ENCODE results near the gene CCDC188.

Gene CCDC188

DNA sequence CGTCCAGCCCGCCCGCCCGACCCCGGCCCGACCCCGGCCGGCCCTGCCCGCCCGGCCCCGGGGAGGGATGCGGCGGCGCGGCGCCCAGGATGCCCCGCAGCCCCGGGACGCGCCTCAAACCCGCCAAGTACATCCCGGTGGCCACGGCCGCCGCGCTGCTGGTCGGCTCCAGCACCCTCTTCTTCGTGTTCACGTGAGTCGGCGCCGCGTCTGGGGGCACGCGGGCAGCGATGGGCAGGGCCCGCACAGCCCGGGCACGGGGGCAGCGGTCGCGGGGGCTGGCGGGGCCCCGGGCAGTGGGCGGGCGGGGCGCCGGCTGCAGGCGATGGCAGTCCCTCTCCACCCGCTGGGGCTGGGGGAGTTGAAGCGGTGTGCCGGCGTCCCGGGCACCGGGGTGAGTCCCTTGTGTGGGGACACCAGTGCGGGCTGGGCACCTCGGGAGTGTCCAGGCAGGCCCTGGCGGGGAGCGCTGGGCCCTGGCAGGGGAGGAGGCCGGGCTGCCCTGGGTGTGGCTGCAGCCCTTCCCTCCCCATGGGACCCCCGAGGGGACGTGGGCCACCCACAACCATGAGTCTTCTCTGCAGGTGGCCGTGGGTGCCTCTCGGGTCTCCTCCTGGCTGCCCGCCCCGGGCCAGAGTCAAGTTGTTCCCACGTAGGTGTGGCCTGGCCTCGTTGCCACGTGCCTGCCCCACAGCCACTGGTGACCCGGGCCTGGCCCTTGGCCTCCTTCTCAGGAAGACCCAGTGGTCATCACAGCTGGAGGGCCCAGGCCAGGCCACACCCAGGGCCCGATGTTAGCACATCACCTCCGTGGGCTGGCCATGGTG, 18.8 kb downstream of the CCDC188 start:
- DNase-seq (ENCODE audit: low spot score) = peak; percentile 53

DNA sequence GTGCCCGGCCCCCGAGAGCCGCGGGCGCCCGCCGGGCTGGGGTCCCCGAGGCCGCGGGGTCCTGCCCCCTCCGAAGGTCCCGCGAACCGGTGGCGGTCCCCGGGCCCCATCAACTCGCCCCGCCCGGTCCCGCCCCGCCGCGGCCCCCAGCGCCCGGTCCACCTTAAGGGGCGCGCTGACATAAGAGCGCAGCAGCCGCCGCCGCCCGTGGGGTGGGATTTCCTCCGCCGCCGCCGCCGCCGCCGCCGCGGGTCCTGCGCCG, 19.3 kb downstream of the CCDC188 start, which contains the start of gene ZDHHC8:
Gene ZDHHC8, plus strand, starts transcription at position 208 of the 262 bp plus-strand sequence. CDS start 144 bp downstream, outside the sequence.
- peak; percentile 70 for DNase-seq (ENCODE audit: low spot score)

DNA sequence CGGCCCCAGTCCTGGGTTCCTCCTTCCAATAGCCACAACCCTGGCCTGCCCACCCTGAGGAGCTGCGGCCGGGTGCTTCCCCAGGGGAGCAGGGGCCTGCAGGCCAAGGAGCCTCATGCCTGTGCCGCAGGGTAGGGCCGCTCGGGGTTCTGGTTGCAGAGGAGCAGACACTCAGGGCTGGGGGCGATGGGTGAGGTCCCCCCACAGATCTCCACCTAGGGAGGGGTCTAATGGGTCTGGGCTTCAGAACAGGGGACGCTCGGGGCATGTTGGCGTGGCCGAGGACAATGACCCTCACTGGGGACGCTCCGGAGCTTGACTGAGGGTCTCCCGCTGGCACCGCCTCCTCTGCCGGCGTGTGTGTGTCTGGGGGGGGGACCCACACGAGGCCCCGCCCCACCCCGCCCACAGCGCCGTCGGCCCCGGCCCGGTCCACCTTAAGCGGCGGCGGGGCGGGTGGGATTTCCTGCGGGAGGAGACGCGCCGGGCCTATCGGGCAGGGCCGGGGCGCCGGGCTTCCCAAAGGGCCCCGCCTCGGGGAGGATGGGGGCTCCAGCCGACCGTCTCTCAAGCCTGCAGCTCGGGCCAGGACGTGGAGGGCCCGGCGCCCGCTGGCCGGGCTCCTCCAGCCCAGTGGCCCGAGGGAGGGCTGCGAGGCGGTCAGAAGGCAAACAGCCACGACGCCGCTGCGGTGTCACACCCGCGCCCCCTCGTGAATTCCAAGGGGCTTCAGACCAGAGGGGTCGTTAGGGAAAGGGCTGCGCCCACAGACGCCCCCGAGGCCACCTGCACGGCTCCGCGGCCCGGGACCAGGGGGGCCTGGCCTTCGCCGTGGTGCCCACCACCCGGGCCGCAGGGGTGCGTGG, 19.9 kb downstream of the CCDC188 start:
- DNase-seq (ENCODE audit: low spot score) = peak; percentile 90

DNA sequence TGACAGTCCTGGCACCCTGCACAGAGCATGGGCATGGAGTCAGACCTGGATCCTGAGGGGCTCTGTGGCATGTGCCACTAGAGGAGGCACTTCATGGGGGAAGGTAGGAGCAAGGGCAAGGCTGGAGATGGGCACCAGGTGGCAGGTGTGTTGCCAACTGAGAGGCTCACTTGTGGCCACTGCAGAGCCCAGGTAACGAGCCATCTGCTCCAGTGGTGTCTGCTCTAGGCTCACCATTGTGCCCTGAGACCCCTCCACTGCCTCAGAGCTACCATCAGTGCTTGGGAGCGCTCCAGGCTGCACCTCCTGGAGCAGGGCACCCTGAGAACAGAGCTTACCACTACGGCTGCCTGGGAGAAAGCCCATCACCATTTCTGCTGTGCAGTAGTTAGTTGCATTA, 20.5 kb downstream of the CCDC188 start:
- no peak for DNase-seq (ENCODE audit: low spot score)

DNA sequence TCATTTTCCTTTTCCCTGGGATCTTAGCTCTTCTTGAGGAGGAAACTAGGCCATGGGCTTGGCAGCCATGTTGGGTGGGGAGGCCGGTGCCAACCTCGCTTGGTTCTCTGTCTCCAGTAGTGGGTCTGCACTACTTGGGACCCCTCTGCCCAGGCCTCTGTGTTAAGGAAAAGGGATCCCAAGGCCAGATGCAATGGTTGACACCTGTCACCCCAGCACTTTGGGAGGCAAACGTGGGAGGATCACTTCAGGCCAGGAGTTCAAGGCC, 21.2 kb downstream of the CCDC188 start:
- no peak for DNase-seq (ENCODE audit: low spot score)

DNA sequence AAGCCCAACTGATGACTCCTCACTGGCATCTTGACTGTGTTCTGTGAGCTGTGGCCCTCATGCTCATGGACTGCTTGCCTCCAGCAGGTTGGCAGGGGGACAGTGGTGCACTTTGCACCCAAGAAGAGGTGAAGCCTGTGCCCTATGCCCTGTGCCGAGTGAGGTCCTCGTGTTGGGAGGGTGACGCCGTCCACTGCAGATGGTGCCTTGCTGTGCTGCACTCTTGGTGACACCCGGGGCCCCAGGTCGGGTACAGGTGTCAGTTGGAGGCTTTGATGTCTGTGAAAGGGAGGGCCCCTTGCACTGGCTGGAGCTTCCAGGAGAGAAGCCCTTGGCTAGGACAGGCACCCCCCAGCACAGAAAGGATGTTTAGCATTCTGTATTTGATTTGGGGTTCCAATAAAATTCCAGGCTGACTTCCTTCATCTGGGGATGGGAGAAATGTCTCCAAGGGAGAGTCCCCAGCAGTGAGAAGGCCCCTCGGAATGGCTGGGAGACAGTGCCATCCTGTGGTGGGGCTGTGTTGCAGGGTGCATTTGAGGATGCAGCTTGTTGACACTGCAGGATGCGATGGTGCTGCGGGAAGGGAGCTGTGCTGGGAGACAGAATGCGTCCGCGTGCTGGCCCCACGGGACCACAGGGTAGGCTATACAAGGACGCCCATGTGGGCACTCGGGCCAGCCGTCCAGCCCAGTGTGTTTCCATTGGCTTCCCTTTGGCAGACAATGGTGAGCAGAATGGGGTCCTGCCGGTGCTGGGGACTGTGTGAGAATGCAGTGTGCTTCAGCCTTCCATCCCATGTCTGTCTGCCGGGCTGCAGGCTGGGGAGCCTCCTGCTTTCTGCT, 21.7 kb downstream of the CCDC188 start:
- peak; percentile 62 for DNase-seq (ENCODE audit: low spot score)

DNA sequence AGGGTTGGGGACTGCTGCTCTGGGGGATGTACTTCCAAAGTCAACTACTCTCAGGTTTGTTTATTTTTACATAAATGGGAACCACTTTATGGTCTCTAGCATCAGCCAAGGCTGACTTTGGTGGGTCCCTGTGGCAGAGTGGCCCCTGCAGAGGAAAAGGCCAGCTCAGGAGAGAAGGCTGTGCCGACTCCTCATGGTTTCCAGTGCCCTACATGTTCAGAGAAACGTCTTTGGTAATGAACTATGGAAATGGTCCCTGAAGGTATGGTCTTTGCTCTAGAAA, 22.3 kb downstream of the CCDC188 start:
- no peak for DNase-seq (ENCODE audit: low spot score)

DNA sequence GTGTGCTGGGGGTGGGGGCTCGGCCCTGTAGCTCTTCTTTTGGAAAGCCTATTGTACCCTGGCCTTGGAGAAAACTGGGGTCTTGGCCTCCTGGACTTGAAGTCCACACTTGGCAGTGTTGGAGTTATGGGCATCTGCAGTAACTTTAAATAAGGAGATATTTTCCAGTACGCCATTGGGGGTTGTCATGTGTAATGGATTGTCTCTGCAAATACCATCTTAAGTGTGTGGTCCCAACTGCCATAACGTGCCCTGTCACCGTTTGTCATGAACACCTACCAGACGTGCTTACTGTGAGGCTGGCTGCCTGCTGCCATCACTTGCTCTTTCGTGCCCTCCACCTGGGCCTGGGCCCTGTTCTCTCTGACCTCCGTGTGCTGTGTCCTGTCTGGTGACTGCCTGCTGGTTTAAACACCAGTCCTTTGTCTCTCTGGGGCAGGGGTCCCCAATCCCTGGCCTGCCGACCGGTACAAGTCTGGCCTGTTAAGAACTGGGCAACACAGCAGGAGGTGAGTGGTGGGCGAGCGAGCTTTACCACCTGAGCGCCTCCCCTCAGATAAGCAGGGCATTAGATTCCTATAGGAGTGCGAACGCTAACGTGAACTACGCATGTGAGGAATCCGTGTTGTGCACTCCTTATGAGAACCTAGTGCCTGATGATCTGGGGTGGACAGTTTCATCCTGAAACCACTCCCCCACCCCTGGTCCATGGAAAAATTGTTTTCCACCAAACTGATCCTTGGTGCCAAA, 22.8 kb downstream of the CCDC188 start:
- no peak for DNase-seq (ENCODE audit: low spot score)

DNA sequence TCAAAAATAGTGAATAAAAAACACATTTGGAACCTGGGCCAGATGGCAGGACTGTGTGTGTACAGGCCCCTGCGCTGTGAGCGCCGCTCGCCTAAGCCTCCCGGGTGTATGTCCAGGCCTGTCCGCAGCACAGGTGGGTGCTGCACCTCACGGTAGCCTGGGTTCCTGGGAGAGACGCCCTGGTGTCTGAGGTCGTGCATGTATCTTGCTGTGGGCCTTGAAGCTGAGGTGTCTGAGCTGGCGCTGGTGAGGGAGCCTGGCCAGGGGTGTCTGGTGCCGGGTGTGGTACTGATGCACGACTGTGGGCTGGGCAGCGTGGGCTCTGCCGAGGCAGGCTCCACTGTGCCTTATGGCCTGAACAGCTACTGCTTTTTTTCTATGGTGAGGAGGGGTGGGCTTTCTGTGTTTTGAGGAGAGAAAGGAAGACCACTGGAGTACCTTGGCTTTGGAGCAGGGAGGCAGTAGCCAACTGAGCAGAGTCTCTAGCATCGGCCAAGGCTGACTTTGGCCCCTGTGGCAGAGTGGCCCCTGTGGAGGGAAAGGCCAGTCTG, 23.5 kb downstream of the CCDC188 start:
- no peak for DNase-seq (ENCODE audit: low spot score)

DNA sequence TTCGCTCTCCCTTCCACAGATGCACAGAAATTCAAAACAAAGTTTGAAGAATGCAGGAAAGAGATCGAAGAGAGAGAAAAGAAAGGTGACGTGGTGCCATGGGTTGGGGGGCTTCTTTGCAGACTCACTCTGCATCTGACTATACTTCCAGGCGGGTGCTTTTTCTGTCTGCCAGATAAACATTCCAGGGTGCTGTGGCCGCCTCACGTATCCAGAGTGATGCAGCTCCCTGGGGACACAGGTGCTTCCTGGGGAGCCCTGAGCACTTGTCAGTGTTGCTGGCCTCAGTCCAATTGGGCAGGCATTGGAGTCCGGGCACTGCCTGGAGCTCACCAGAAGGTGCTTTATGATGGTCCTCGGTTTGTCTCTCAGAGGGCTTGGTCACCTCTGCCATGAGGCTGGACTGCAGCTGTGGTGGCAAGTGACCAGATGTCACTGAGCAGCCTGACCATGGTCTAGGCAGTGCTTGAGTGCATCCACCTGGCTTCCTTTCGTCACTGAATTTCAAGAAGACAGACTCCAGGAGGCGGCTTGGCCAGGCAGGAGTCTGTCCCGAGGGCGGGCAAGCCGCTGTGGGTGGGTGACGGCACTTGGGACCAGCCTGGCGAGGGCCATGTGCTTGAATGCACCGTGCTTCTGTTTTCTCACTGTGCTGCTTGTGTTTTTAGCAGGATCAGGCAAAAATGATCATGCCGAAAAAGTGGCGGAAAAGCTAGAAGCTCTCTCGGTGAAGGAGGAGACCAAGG, 24.4 kb downstream of the CCDC188 start:
- no peak for DNase-seq (ENCODE audit: low spot score)

DNA sequence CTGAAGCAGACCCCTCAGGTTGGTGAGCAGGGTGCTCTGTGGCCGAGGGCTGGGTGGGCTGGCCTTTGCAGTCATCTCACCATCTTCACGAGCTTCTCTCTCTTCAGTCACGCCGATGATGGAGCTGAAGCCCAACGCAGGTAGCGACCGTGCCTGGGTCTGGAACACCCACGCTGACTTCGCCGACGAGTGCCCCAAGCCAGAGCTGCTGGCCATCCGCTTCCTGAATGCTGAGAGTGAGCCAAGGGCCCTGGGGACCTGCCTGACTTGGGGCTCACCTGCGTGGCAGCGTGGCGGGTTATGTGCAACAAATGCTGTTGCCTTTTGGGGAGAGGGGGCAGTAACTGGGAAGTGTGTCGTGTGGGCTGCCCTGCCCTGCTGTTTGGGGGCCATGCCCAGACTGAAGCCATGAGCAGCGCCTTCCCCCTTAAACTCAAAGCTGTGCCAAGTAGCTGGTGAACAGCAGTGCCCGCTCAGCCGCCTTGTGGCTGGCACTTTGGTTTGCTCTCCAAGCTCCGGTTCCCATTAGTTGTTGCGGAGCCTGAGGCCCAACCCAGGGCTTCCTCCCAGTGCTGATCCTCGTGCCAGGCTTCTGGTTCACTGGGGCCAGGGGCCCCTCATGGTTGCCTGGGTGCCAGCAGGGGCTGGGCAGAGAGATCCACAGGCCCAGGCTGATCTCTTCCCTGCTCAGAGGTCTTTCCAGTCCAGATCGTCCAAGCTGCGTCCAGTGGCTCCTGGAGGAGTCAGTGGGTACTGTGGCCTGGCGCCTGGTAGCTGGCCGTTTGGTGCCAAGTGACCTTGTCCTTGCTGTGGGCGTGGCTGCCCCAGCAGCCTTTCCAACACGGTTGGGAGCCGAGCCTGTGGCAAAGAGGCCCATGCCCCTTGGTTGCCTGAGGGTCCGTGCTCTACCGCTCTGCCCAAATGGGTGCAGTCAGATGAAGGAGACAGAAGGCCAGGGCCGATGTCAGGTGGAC, 25.4 kb downstream of the CCDC188 start:
- DNase-seq (ENCODE audit: low spot score) = no peak

DNA sequence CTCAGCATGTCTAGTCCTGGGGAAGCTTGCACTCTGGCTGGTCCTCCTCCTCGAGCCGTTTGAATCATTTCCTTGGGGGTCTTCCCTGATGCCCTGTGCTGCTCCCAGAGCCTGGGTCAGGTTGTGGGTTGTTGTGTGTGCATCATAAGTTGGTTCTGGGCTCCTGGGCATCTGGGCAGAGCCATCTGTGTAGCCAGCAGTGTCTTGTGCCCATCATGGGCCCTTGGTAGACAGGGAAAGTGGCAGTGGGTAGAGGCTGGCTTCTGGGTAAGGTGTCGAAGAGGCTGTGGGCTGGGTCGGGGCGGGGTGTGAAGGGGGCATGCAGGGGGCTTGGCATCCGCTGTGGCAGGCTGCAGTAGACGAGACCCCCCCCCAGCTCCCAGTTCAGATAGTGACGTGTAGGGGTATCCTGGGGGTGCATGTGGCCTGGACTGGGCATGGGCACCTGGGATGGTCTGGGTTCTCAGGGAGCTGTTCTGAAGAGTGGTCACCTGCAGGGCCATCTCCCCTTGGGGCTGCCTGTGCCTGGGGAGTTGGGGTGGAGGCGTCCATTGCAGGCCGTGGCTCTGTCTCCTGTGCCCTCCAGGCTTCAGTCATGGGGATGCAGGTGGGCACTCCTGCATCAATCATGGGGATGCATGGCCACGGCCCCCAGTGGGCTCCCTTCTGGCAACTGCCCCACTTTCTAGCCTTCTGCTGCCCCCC, 26.6 kb downstream of the CCDC188 start:
- DNase-seq (ENCODE audit: low spot score) = no peak

DNA sequence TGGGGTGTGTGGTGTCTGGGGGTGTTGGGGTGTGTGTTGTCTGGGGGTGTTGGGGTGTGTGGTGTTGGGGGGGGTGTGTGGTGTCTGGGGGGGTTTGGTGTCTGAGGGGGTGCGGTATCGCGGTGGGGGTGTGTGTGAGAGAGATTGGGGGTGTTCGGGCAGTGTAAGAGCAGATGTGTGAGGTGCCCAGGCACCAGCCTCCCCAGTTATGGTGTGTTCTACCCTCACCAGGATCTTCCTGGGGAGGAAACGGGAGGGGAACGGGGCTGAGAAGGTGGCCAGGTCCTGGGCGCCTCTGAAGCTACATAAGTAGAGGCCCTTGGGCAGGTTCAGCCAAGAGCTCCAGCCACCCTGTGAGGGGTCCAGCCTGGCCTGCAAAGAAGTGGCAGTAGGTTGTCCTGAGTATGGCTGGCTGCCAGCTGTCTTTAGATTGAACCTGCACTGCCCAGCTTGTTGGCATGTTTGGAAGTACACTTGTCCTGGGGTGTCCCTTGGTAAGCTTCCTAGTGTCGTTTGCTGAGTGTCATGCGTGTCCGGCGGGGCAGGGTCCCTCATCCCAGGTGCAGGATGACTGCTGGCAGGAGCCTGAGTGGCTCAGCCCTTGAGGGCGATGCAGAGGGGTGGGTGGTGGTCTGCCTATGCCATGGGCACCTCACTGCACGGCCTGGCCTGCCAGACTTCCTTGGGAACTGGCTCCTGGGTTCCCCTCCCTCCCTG, 27.3 kb downstream of the CCDC188 start:
- DNase-seq (ENCODE audit: low spot score) = no peak

DNA sequence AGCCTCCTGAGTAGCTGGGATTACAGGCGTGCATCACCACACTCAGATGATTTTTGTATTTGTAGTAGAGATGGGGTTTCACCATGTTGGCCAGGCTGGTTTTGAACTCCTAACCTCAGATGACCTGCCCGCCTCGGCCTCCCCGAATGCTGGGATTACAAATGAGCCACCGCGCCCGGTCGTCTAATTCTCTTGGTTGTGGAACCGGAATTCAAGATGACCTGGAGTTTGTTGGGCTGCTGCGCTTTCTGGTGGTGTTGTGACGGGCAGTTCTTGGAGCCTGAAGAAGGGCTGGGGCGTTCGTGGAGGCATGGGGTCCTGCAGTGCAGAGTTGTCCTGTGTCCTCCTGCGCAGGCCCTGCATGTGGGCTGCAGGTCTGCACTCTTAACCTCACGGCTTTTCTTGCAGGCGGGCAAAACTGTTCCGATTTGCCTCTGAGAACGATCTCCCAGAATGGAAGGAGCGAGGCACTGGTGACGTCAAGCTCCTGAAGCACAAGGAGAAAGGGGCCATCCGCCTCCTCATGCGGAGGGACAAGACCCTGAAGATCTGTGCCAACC, 28.9 kb downstream of the CCDC188 start:
- no peak for DNase-seq (ENCODE audit: low spot score)

DNA sequence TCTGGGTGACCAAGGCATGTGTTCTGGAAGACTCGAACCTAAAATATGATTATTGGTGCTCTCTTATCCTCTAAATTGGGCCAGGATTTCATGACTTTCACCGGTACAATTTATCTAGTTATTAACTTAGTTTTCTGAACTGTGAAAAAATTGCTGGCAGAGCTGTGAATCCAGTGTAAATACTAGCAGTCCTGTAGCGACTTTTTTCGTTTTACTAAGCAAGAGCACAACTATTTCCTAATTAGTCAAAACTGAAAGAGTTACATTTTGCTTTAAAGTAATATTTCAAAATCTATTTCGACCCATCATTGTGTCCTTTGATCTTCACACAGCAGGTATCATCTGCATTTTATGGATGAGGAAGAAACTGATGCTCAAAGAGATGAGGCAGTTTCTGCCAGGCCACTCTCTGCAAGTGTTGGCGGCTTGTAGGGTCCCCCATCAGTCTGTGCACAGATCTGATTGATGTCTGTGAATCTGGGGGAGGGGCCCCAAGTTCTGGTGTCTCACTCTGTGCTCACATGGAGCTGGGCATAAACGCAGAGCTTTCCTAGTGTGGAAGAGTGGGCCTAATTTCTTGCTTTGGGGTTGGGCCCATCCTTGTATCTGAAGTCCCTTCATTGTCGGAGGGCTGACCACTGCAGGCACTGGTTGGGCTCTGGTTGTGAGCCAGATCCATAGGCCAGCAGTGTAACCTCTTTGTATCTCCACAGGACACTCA, 32.4 kb downstream of the CCDC188 start:
- DNase-seq (ENCODE audit: low spot score) = no peak

DNA sequence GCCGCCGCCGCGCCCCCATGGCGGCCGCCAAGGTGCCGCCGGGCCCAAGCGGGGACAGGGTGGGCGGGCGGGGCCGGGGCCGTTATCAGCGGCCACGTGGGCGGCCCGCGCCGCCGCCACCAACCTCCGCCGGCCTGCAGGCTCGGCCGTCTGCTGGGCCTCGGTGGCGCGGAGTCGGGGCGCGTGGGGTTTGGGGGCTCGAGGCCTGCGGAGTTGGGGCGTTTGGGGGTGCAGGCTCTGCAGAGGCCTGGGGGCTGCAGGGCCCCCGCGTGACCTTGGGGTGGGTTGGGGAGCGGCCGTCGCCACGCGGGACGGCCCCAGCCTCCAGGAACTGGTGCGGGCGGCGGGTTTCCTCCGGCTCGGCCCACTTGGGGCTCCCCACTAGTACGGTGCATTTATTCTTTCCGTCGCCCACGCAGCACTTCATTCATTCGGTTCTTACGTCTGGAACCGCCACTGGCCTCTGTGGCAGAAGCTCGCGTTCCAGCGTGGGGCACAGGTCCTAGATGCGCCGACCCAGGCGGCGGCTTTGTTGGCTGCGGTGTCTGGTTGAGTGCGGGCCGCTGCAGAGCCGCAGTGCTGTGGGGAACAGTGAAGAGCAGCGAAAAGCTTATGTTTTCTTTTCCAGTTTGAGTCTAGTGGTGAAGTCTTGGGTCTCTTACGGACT, 33.1 kb downstream of the CCDC188 start:
- peak; percentile 55 for DNase-seq (ENCODE audit: low spot score)

All from AG08396 (cell line).